ENCODE measurements around the gene NANOS3.
A peak's percentile ranks its signal among the peaks of the same experiment; 100 is the strongest.

Gene NANOS3

DNA sequence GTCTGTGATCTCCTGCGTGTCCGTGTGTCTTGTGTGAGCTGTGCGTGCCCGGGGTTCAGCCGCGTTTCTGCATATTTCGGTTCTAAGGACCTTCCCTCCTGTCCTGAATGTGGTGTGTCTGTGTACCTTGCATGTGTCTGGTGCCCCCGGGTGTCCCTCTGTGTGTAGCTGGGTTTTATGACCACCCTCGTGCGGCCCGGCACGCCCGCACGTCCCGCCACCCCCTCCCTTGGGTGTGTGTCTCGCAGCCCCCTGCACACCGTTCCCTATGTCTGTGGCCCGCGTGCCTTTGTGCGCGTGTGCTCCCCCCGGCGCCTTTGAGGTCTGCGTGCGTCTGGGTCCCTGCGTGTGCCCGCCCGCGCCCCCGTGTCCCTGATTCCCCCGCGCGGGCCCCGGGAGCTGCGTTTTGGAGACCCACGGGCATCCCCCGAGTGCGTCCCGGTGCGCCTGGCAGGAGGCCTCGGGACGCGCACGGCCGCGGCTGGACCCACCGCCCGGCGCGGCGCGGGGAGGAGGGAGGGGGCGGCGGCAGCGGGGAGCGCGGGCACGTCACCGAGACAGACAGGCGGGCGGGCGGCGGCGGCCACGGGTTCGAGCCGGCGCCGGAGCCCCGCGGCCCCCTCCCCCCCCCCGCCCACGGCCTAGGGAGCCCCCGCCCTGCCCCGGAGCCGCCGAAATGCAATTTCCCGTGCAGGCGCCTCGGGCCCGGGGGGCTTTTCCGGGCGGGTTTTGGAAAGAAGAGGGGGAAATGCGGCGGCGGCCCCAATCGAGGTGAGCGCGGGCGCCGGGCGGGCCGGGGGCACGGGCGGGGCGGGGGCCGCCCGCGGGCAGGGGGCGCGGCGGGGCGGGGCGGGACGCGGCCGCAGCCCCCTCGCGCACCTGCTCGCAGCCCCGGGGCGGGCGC is 12.0 kb upstream of the NANOS3 start:
- no peak for DNase-seq (ENCODE audit: low read depth in 2 of 3, low spot score in 1 of 3)

DNA sequence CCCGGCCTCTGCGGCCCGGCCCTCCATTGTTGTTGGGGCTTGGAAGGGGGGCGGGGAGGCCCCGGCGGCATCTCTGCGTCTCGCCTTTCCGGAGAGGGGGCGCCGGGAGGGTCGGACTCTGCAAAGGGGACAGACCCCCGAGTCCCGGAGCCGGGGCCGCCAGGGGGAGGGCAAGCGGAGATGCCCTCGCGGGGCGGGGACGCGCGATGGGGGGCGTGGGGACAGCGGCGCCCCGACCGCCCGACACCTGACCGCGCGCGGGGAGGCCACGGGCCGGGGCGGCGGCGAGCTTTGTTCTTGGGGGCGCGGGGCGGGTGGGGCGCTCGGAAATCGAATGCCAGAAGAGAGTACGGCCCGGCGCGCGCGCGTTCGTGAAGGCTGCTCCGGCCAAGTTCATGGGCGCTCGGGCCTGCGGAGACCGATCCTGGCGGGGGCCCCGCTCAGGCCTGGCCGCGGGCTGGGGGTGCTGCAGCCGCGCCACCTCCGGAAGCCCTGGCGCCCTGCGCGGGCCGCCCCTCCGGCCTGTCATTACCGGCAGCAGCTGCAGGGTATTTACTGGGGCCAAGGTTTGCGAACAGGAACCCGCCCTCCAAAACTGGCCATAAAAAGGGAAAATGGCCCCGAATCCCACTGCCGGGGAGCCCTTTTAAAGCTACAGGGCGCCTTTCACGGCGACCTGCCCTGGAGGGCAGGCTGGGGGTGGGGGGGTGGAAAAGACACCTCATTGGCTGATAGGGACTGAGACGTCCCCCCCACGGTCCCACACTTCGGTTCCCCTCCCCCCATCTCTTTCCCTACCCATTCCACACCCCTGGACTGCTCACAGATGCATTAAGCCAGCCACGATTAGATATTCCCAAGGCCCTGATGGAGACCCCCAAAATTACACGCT is 11.1 kb upstream of the NANOS3 start:
- DNase-seq (ENCODE audit: low read depth in 2 of 3, low spot score in 1 of 3) = no peak

DNA sequence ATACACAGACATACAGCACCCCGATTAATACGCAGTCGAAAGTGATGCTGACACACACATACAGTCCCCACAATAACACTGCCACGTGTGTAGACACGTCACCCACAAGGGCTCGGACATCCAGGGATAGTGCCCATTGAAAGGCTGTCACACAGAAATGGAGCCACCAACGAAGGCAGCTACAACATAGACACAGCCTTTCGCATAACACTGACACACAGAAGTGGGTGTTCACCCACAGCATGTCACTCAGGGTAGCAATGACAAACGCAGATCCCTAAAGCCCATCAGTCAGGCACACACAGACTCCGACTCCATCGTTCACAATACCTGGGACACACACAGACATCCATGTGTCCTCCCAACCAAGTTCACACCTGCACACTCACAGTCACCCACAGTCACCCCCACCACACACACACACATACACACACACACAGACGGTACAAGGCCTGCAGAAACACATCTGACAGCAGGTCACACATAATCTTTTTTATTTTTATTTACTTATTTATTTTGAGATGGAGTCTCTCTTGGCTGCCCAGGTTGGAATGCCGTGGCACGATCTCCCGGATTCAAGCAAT is 10.4 kb upstream of the NANOS3 start:
- no peak for DNase-seq (ENCODE audit: low read depth in 2 of 3, low spot score in 1 of 3)

DNA sequence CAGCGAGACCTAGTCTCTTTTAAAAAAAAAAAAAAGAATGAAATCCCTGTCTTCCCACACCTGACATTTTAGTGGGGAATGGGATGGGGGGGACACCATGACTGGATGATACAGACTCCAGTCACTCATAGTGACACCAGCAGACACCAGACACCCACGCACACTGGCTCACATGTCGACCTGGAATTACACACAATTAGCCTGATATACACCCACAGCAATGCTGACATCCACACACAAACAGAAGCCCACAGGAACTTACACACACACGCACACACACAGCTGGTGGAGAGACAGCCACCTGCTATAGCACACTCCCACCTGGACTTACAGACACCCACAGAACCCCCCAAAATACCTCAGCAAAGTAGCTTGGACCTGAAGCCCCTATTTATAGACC is 8.3 kb upstream of the NANOS3 start:
- DNase-seq (ENCODE audit: low read depth in 2 of 3, low spot score in 1 of 3) = no peak

DNA sequence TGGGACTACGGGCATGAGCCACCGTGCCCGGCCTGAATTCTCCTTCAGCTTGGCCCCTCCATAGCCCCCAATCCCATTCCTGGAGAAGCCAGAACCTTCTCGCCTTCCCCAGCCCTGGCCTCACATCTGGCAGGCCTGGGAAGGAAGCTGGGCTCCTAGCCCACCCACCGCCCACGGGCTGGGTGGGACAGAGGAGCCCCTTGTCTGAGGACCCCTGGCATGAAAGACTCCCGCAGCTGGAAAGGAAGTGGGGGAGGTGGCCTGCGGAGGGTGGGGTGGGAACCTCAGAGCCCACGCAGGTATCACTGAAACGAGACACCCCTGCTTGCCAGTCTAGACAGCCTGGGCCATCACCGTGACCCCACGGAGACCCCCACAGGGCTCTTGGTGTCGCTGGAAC is 7.7 kb upstream of the NANOS3 start:
- DNase-seq (ENCODE audit: low read depth in 2 of 3, low spot score in 1 of 3) = no peak

DNA sequence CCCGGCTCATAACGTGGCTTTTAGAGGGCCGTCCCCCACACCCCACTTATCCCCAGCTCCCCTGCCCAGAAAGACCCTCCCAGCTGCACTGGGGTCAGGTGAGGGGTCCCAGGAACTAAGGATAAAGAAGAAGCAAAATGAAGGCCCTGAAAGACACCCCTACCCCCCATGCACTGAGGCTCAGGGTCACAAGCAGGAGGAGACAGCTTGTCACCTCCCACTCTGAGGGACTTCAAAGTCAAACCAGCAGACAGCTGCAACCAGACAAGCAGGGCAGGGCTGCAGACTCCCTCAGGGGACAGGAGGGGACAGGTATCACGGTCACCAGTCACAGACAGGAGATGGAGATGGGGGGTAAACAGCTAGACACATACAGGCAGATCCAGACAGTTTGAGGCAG is 6.1 kb upstream of the NANOS3 start:
- no peak for DNase-seq (ENCODE audit: low read depth in 2 of 3, low spot score in 1 of 3)

DNA sequence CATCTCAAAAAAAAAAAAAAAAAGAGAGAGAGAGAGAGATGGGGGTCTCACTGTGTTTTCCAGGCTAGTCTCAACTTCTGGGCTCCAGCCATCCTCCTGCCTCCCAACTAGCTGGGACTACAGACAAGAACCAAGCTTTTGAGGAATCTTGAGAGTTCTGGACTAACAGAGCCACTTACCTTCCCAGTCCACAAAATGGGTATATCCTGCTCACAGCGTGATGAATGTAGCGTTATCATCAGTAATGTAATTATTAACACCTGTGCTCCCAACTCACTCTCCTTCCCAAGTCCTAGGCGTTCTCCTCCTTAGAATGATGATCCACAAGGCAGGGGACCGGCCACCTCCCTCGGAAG is 4.6 kb upstream of the NANOS3 start:
- no peak for DNase-seq (ENCODE audit: low read depth in 2 of 3, low spot score in 1 of 3)

DNA sequence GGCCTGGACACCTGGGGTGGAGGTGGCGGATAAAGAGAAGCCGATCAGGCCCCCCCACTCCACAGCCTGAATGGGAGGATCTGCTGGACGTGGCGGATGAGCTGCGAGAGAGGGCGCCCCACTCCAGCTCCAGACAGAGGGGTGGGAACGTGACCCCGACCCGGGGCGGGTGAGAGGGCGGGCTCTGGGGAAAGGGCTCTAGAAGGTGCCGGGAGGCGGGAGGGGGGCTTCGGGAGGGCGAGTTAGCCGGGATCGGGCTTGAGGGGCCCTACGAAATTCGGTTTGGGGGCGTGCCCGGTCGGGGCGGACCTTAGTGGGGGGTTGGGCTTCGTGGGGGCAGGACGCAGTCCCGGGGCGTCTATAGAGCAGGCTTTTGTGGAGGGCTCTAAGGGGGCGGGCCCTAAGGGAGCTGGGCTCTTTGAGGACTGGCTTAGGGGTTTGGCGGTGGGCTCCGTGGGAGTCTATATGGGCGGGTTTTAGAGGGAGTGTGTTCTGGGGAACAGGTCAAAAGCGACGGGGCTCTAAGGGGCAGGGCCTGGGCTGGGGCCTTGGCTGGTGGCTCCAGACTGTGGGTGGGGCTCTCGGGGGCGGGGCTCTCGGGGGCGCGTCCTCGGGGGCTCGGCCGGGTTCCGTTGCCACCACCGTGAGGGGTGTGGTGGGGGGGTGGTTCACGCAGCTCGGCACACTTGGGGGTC is 4.1 kb upstream of the NANOS3 start:
- no peak for DNase-seq (ENCODE audit: low read depth in 2 of 3, low spot score in 1 of 3)

DNA sequence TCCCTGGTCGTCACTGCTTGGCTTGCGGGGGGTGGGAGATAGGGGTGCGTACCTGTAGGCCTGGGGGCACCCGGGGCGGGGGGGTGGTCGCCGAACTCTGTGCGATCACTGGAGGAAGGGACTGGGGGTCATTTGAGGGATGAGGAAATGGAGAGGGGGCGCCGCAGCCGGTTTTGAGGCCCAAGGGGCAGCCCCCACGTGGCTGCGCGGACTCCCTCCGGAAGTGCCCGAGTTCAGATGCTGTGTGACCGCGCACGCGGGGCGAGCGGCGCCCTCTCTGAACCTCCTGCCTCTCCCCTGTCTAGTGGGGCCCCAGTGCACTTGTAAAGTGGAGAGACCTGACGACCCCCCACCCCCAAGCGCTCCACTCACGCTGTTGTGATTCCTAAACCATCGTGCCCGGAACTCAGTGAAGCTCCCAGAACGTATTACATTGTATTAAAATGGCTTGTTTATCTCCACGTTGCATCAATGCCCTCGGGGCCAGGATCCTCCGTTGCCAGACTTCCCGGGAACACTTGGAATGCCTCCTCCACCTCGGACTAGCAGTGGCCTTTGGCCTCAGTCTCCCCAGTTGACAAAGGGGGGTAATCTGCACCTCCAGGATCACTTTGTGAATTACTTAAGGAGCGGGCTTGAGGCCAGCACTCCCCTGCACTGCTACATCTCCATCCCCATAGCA is 3.0 kb upstream of the NANOS3 start:
- DNase-seq (ENCODE audit: low read depth in 2 of 3, low spot score in 1 of 3) = no peak

DNA sequence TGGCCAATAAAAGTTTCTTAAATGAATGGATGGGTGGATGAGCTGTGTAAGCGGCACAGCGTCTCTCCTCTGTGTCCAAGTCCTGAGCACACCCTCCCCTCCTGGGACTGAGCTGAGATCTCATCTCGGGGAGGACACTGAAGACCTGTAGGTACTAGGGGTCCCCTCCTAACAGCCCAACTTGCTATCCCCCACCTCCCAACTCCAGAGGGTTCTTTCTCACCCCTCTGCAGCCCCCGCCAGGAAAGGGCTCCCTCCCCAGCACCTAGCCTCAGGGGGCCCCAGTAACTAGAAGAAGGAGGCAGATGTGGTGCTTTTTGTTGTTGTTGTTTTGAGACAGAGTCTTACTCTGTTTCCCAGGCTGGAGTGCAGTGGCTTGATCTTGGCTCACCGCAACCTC is 1.1 kb upstream of the NANOS3 start:
- no peak for DNase-seq (ENCODE audit: low read depth in 2 of 3, low spot score in 1 of 3)

DNA sequence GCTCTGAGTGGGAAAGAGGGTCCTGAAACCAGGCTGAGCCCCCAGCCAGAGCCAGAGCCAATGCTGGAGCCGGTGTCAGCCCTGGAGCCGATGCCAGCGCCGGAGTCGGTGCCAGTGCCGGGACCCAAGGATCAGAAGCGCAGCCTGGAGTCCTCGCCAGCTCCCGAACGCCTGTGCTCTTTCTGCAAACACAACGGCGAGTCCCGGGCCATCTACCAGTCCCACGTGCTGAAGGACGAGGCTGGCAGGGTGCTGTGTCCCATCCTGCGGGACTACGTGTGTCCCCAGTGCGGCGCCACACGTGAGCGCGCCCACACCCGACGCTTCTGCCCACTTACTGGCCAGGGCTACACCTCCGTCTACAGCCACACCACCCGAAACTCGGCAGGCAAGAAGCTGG is 369 bp downstream of the NANOS3 start:
- DNase-seq (ENCODE audit: low read depth in 2 of 3, low spot score in 1 of 3) = no peak

DNA sequence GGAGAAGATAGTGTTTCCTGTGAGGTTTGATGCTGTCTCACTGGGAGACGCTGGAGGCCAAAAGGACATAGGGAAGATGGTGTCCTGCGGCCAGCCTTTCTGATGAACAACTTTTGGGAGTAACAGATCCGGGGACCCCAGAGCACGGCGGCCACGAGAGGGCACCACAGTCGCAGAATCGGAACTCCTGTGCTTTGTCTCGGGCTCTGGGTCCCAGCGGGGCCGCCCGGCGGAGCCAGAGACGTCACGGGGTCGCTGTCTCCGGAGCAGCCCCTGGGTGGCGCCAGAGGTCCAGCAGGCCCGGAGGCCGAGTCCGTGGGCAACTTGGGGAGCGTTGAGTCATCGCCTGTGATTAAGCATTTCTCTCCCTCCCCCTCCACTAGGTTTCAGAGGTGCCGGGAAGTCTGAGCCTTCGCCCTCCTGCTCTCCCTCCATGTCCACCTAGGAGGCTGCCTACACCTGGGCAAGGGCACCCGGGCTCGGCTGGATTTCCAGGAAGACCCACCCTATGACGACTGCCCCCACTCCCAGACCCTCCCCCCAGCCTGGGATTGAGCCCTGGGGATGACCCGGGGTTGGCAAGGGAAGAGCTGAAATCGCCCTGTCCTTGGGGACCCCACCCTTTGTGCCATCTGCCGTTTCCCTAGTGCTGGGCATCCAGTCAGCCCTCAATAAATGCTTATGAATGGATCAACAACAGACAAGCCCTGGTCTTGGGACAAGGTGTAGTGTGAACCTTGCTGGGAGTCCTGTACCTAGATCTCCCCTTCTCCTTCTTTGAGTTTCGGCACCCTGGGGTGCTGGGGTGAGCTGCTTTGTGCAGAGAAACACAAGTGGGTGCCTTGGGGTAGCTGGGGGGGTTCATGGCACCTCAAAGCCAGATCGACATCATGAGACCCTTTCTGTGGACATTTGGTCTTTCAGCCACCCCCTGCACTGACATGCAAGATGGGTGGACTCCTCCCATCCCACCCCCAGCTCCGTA is 3.4 kb downstream of the NANOS3 start:
- peak; percentile 98 to 99 (median 99) for DNase-seq (ENCODE audit: low read depth in 2 of 3, low spot score in 1 of 3)

DNA sequence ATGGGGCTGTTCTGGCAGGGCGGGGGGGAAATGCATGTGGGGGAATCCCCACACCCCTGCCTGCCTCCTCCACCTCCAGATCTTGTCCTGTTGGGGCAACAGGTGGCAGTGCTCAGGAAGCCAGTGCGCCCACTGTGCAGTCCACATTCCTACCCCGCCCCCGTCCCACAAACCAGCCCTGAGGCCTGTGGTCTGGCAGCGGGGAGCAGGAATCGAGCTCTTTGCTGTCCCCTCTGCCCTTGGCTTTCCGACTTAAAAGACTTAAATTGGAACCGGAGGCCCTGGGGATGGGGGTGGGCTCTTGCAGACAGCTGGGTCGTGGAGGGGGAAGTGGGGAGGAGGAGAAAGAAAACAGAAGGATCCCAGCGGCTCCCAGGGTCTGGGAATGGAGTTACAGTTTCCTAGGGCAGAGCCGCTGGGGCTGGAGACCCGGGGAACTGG is 4.3 kb downstream of the NANOS3 start:
- DNase-seq (ENCODE audit: low read depth in 2 of 3, low spot score in 1 of 3) = no peak

DNA sequence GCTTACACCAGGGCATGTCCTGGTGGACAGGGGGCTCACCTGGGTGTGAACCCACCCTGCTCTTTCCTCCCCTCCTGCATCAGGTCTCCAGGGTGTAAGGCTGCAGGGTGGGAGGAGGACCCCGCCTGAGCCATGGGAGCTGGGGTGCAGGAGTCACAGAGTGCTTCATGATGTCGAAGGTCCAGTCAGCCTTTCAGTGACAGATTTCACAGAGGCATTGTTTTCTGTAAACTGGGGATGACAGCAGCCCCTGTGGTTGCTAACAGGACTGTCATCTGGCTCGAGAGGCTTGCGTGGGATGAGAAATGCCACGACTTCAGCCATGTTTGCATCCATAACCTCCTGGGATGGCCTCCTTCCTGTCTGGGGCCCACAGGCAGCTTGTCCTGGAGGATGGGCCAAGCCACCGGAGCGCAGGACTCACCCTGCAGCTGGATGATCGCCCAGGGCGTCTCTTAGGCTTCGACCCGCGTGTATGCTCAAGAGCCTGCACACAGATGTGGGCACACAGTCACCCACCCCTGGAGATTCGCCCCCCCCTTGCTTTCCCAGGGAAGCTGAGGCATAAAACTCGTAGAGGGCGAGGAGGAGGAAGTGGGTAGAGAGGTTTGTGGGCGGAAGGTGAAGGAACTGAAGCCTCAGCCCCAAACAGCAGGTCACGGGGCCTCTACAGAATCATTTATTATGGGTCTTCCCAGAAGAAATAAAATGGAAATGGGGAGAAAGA is 4.9 kb downstream of the NANOS3 start:
- peak in 1 of 3 donors; percentile 35 for DNase-seq (ENCODE audit: low read depth in 2 of 3, low spot score in 1 of 3)

DNA sequence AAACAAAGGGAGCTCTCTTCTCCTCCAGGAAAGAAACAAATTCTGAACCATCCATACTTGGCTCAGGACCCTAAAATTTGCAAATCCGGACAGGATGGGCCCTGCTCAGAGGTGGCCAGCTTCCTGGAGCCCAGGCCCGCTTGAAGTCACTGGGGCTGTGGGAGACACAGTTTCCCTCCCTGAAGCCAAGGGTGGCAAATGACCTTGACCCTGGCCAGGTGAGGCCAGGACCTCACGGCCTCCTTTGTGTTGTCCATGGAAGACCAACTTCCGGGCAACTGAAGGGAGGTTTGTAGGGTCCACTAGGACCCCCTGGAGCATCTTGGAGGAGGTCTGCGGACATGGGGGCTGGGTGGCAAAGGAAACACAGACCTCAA is 5.5 kb downstream of the NANOS3 start:
- DNase-seq (ENCODE audit: low read depth in 2 of 3, low spot score in 1 of 3) = no peak

DNA sequence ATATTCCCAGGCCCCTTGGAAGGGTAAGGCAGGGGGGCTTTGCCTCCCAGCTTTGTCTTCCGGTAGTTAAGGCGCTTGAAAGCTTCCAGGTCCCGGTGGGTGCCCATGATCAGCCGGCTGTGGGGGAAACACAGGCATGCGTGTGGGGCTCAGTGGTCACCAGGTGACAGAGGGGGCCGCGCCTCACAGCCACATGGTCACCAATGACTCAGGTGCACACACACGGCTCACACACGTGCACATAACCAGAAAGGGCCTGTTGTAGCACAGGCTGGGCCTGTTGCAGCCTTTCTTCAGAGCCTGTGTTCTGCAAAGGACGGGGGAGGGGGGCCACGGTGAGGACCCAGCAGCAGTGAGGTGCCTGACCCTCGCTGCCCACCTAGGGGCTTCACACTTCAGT is 5.9 kb downstream of the NANOS3 start:
- no peak for DNase-seq (ENCODE audit: low read depth in 2 of 3, low spot score in 1 of 3)

DNA sequence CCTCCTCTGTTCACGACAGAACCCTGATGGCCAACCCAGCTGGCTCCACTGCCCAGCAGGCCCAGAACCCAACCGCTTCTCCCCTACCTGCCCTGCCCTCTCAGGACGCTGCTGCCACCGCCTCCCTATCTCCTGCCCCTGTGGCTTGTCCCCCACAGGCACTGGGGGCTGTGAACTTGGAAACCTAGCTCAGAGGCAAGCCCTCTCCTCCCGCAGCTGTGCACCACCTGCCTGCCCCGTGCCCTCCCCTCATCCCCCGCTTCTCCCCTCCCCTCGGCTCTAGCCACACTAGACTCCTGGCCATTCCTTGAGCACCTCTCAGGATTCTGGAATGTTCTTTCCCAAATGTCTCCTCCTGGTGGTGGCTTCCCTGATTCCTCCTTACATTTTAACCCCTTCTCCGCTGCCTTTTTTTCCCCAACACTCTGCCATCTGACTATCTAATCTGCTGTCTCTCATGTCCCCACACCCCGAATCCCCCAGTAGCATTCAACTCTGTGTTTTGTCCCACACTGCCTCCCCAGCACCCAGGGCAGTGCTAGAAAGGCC is 6.7 kb downstream of the NANOS3 start:
- DNase-seq (ENCODE audit: low read depth in 2 of 3, low spot score in 1 of 3) = no peak

DNA sequence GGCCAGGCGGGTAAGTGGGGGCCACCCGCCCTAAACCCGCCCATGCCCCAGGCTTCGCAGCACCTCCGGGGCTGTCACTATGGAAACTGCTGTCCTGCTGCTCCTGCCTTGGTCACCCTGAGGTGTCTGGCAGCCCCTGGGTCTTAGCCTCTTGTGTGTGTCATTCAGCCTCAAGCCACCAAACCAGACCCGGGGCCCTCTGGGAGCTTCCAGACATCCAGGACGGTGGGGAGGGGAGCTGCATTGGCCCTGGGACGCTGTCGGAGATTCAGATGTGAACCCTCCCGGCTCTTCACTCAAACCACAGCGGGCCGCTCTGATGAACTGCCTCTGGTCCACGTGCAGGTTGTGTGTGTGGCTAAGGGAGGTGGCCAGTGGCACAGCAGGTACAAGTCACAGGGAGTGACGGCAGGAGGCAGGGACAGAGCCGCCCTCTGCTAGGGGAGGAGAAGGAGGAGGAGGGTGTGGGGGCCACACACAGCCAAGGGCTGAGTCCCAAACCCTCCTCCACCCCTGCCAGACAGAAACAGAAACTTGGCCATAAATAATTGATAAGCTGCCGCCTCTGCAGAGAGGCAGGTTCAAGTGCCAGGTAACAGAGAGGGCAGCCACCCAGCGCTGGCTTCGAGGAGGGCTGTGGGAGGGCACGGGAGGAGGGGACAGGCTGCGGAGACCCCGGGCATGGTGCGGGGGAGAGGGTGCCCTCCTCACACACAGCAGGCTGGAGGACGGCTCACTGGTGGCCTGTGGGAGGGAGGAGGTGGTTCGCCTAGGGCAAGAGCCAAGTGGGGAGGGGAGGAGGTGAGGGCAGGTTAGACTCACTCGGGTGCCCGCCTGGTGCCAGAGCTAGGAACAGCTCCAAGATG is 8.0 kb downstream of the NANOS3 start:
- no peak for DNase-seq (ENCODE audit: low read depth in 2 of 3, low spot score in 1 of 3)
